ENCODE data around the gene RBM25.

GRCh38 chr14:73143003-73143402, 84.7 kb downstream of the RBM25 start:
- TF ChIP-seq, protein P1, sequence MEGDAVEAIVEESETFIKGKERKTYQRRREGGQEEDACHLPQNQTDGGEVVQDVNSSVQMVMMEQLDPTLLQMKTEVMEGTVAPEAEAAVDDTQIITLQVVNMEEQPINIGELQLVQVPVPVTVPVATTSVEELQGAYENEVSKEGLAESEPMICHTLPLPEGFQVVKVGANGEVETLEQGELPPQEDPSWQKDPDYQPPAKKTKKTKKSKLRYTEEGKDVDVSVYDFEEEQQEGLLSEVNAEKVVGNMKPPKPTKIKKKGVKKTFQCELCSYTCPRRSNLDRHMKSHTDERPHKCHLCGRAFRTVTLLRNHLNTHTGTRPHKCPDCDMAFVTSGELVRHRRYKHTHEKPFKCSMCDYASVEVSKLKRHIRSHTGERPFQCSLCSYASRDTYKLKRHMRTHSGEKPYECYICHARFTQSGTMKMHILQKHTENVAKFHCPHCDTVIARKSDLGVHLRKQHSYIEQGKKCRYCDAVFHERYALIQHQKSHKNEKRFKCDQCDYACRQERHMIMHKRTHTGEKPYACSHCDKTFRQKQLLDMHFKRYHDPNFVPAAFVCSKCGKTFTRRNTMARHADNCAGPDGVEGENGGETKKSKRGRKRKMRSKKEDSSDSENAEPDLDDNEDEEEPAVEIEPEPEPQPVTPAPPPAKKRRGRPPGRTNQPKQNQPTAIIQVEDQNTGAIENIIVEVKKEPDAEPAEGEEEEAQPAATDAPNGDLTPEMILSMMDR (IDR thresholded peaks at IDR 0.05; ENCODE audit: poor library complexity) = no peak
- TF ChIP-seq EZH2 (IDR thresholded peaks at IDR 0.05; ENCODE audit: borderline replicate concordance) = no peak
- TF ChIP-seq EZH2phosphoT487 (IDR thresholded peaks at IDR 0.05; ENCODE audit: low read depth, severe bottlenecking, unreplicated experiment) = no peak
